Uterus (tissue), 4 donors: ENCODE data around the gene TAPBPL. TPM values are rescaled to one million over a fixed set of nuclear protein-coding genes. Genes with fewer than 3 reads are reported as not detected.
A peak's percentile ranks its signal among the peaks of the same experiment; 100 is the strongest.
"Not testable (repeated sequence)": the region's sequence is repeated elsewhere in the genome, so short reads cannot be mapped to it uniquely, and the experiment has no call there.

Experiments
- DNase-seq, 2 donors: peaks; one replicate each; pipeline ENCODE4 v3.0.0-alpha.2; 2019 to 2020
- H3K27ac ChIP-seq, 2 donors: fragments of 200-600 bp; sonication (generic); 1 replicate in 1 of 2; 2 replicates in 1 of 2; pipeline ENCODE4 v1.5.1; 2016 to 2018
- H3K27me3 ChIP-seq, 2 donors: fragments of 200-600 bp; sonication (generic); one replicate each; pipeline ENCODE4 v1.5.1; 2018 to 2019; ENCODE audit warnings: control low read depth in 1 of 2
- H3K36me3 ChIP-seq, 2 donors: fragments of 200-600 bp; sonication (generic); one replicate each; pipeline ENCODE4 v1.5.1; 2019; ENCODE audit warnings: control low read depth in 1 of 2
- H3K4me1 ChIP-seq, 2 donors: fragments of 200-600 bp; sonication (generic); one replicate each; pipeline ENCODE4 v1.5.1; 2018 to 2019; ENCODE audit warnings: control low read depth in 1 of 2
- H3K4me3 ChIP-seq, 2 donors: fragments of 200-600 bp; sonication (generic); 1 replicate in 1 of 2; 2 replicates in 1 of 2; pipeline ENCODE4 v1.5.1; 2018 to 2019; ENCODE audit warnings: mild to moderate bottlenecking in 1 of 2
- H3K9me3 ChIP-seq, 2 donors: fragments of 200-600 bp; sonication (generic); one replicate each; pipeline ENCODE4 v1.5.1; 2019; ENCODE audit warnings: control low read depth in 1 of 2
- CTCF ChIP-seq, 4 experiments: fragments of 200-600 bp in 2 of 4; fragments of 450-650 bp in 2 of 4; sonication (generic) in 2 of 4; IDR thresholded peaks; one replicate each; pipeline ENCODE4 v1.5.1; 2016 to 2019; ENCODE audit warnings: antibody characterized with exemption in 4 of 4, mild to moderate bottlenecking in 2 of 4, moderate library complexity in 1 of 4
- POLR2A ChIP-seq, 2 donors: fragments of 450-650 bp; IDR thresholded peaks; one replicate each; pipeline ENCODE4 v1.6.1; 2016; ENCODE audit warnings: antibody characterized with exemption in 2 of 2, mild to moderate bottlenecking in 1 of 2, moderate library complexity in 1 of 2
- intact Hi-C: fragments of 100-400 bp; cut with DNase I; formaldehyde crosslinking; loops from one replicate; pipeline ENCODE4 v1.15.1; 2023; ENCODE audit warnings: low total_unique reads
- total RNA-seq, 4 donors: library from RNA; depleted of rRNA in 3 of 4; stranded (reverse); fragments of >200 nt in 3 of 4; gene quantifications; one replicate each; pipeline versions ENCODE4 v1.1.0 to v1.2.4, GENCODE V29; 2014 to 2023
- donor health status: DM: yes; HTN: yes; CAD: no.

TAPBPL gene
- total RNA-seq, 4 donors from 2014 or later = 10.0 to 25.7 (median 17.1) TPM

- intact Hi-C loops = no loop called here
- DNase-seq = no peak
- no peaks in the 10 kb centered on the region for H3K27me3 ChIP-seq
- TF ChIP-seq POLR2A (IDR thresholded peaks at IDR 0.05) = no peak
- TF ChIP-seq CTCF (IDR thresholded peaks at IDR 0.05) = no peak
- H3K4me1 ChIP-seq = peaks cover 0 to 3% of the 10 kb centered on the region in 2 donors
- H3K4me3 ChIP-seq = no peak overlapping the region
- no peak overlapping the region for H3K27ac ChIP-seq
- no peaks in the 10 kb centered on the region for H3K9me3 ChIP-seq
- H3K36me3 ChIP-seq = no peaks in the 10 kb centered on the region
These were observed 37.6 kb downstream of the TAPBPL start for GRCh38 chr12:6489449-6489848.

- intact Hi-C loops, DNase-seq, H3K4me3 ChIP-seq, H3K27ac ChIP-seq, H3K36me3 ChIP-seq, H3K27me3 ChIP-seq, H3K9me3 ChIP-seq: not testable (repeated sequence)
- H3K4me1 ChIP-seq = peaks cover 5 to 14% of the 10 kb centered on the region in 2 donors
These were observed 38.8 kb downstream of the TAPBPL start for GRCh38 chr12:6490673-6491072.

- Histone ChIP-seq H3K4me3 (peak within 1 kb of the TSS; percentile 68 to 70), H3K4me1 (peaks cover 5 to 14% of the 10 kb centered on the region in 2 donors), H3K36me3 (no peaks in the 10 kb centered on the region), H3K27me3 (no peaks in the 10 kb centered on the region), H3K9me3 (no peaks in the 10 kb centered on the region), H3K27ac (peak within 1 kb of the TSS; percentile 94 to 95)
- peak; percentile 94 to 95 for DNase-seq
- intact Hi-C loops = no loop called here
- no peak for TF ChIP-seq CTCF (IDR thresholded peaks at IDR 0.05)
- TF ChIP-seq POLR2A (IDR thresholded peaks at IDR 0.05) = peak; percentile 68 to 69
These were observed 41.1 kb downstream of the TAPBPL start, which contains the start of gene MRPL51 for GRCh38 chr12:6492838-6493496. Gene MRPL51 (minus strand): TSS chr12:6493262. CDS start chr12:6493136, 126 bp downstream.

GRCh38 chr12:6493497-6494257 lies 41.8 kb downstream of the TAPBPL start, which contains the start of gene NCAPD2:
Gene NCAPD2 (plus strand): TSS chr12:6494102. CDS start chr12:6495099, 997 bp downstream.
- peak in 3 of 4 experiments; percentile 37 to 73 (median 37) for TF ChIP-seq CTCF (IDR thresholded peaks at IDR 0.05)
- peak in 1 of 2 donors; percentile 35 for TF ChIP-seq POLR2A (IDR thresholded peaks at IDR 0.05)
- H3K27me3 ChIP-seq = no peaks in the 10 kb centered on the region

GRCh38 chr12:6494258-6494743 lies 42.5 kb downstream of the TAPBPL start:
- TF ChIP-seq CTCF (IDR thresholded peaks at IDR 0.05) = no peak
- TF ChIP-seq POLR2A (IDR thresholded peaks at IDR 0.05) = no peak
- intact Hi-C loops = no loop called here
- peak overlapping the region; percentile 68 to 70 for H3K4me3 ChIP-seq
- DNase-seq = no peak
- peak overlapping the region; percentile 94 to 95 for H3K27ac ChIP-seq
- H3K27me3 ChIP-seq = no peaks in the 10 kb centered on the region
- H3K4me1 ChIP-seq = peaks cover 5 to 14% of the 10 kb centered on the region in 2 donors
- no peaks in the 10 kb centered on the region for H3K9me3 ChIP-seq
- H3K36me3 ChIP-seq = no peaks in the 10 kb centered on the region

More at GRCh38 chr12:6493497-6494257, 41.8 kb downstream of the TAPBPL start, which contains the start of gene NCAPD2:
- H3K4me1 ChIP-seq = peaks cover 5 to 14% of the 10 kb centered on the region in 2 donors
- H3K36me3 ChIP-seq = no peaks in the 10 kb centered on the region
- intact Hi-C loops = no loop called here
- no peaks in the 10 kb centered on the region for H3K9me3 ChIP-seq
- DNase-seq = peak; percentile 92 to 93
- H3K27ac ChIP-seq = peak within 1 kb of the TSS; percentile 94 to 95
- H3K4me3 ChIP-seq = peak within 1 kb of the TSS; percentile 68 to 70
